CD4-positive, alpha-beta T cell treated with Interleukin-15 for 1 hour (primary cell): ENCODE data around the gene ZMPSTE24.
"Not testable (repeated sequence)": the region's sequence is repeated elsewhere in the genome, so short reads cannot be mapped to it uniquely, and the experiment has no call there.

Experiments
- DNase-seq: peaks from one replicate; pipeline ENCODE4 v3.0.0-alpha.2; 2020

The ZMPSTE24 gene

GRCh38 chr1:40257688-40258444 is at the start of gene ZMPSTE24:
Gene ZMPSTE24, plus strand, starts transcription at chr1:40258236. Its CDS starts 36 bp downstream, at chr1:40258272.
- peak; percentile 98 for DNase-seq

GRCh38 chr1:40210511-40211204 is 47.4 kb upstream of the ZMPSTE24 start:
- no peak for DNase-seq

- DNase-seq = no peak
Measured at GRCh38 chr1:40218333-40218732, 39.7 kb upstream of the ZMPSTE24 start.

GRCh38 chr1:40221471-40221905 is 36.5 kb upstream of the ZMPSTE24 start:
- not testable (repeated sequence) for DNase-seq

GRCh38 chr1:40221977-40222772 is 35.9 kb upstream of the ZMPSTE24 start:
- DNase-seq = no peak

- DNase-seq = no peak
Measured at GRCh38 chr1:40224040-40224439, 34.0 kb upstream of the ZMPSTE24 start.

GRCh38 chr1:40226192-40226591 is 31.8 kb upstream of the ZMPSTE24 start:
- DNase-seq = no peak

GRCh38 chr1:40232444-40232843 is 25.6 kb upstream of the ZMPSTE24 start:
- DNase-seq = peak; percentile 29

- DNase-seq = no peak
Measured at GRCh38 chr1:40239626-40240025, 18.4 kb upstream of the ZMPSTE24 start.

- no peak for DNase-seq
Measured at GRCh38 chr1:40240390-40240789, 17.6 kb upstream of the ZMPSTE24 start.

GRCh38 chr1:40241362-40241761 is 16.7 kb upstream of the ZMPSTE24 start:
- DNase-seq = no peak

GRCh38 chr1:40243351-40243750 is 14.7 kb upstream of the ZMPSTE24 start:
- no peak for DNase-seq

- no peak for DNase-seq
Measured at GRCh38 chr1:40244138-40244744, 13.8 kb upstream of the ZMPSTE24 start.

GRCh38 chr1:40245686-40246085 is 12.3 kb upstream of the ZMPSTE24 start:
- DNase-seq = no peak

GRCh38 chr1:40247655-40248054 is 10.4 kb upstream of the ZMPSTE24 start, which contains the start of gene TMCO2:
Gene TMCO2, plus strand, starts transcription at chr1:40247937. Its CDS starts 57 bp downstream, at chr1:40247994.
- DNase-seq = no peak

- no peak for DNase-seq
Measured at GRCh38 chr1:40248412-40248811, 9.6 kb upstream of the ZMPSTE24 start.

- no peak for DNase-seq
Measured at GRCh38 chr1:40251456-40251855, 6.6 kb upstream of the ZMPSTE24 start.

GRCh38 chr1:40252601-40253000 is 5.4 kb upstream of the ZMPSTE24 start:
- DNase-seq = no peak

GRCh38 chr1:40255231-40255630 is 2.8 kb upstream of the ZMPSTE24 start:
- DNase-seq = no peak

GRCh38 chr1:40256401-40257084 is 1.5 kb upstream of the ZMPSTE24 start:
- DNase-seq = no peak

- DNase-seq = no peak
Measured at GRCh38 chr1:40257313-40257687, 736 bp upstream of the ZMPSTE24 start.

GRCh38 chr1:40258445-40258769 is 371 bp downstream of the ZMPSTE24 start:
- no peak for DNase-seq
